ENCODE data around the gene WSB2.
"Not testable (repeated sequence)": the region's sequence is repeated elsewhere in the genome, so short reads cannot be mapped to it uniquely, and the experiment has no call there.

The WSB2 gene

GRCh38 chr12:118061011-118061872 lies at the start of gene WSB2:
WSB2 (minus strand) TSS chr12:118061179; CDS start chr12:118061048, 131 bp downstream.
- DNase-seq (ENCODE audit: low read depth in 2 of 2), result peak; percentile 54 to 67

GRCh38 chr12:118109088-118109487 lies 48.1 kb upstream of the WSB2 start:
- DNase-seq (ENCODE audit: low read depth in 2 of 2), result no peak

GRCh38 chr12:118107694-118108093 lies 46.7 kb upstream of the WSB2 start:
- no peak for DNase-seq (ENCODE audit: low read depth in 2 of 2)

- no peak for DNase-seq (ENCODE audit: low read depth in 2 of 2)
Measured at GRCh38 chr12:118107011-118107410, 46.0 kb upstream of the WSB2 start.

GRCh38 chr12:118103601-118104382 lies 42.8 kb upstream of the WSB2 start, which contains the start of gene VSIG10:
VSIG10 (minus strand) TSS chr12:118104011; CDS start chr12:118103671, 340 bp downstream.
- peak in 1 of 2 donors; percentile 15 for DNase-seq (ENCODE audit: low read depth in 2 of 2)

- DNase-seq (ENCODE audit: low read depth in 2 of 2), result peak in 1 of 2 donors; percentile 5
Measured at GRCh38 chr12:118103201-118103600, 42.2 kb upstream of the WSB2 start.

- no peak for DNase-seq (ENCODE audit: low read depth in 2 of 2)
Measured at GRCh38 chr12:118102609-118103008, 41.6 kb upstream of the WSB2 start.

GRCh38 chr12:118102070-118102469 lies 41.1 kb upstream of the WSB2 start:
- no peak for DNase-seq (ENCODE audit: low read depth in 2 of 2)

GRCh38 chr12:118101051-118101450 lies 40.1 kb upstream of the WSB2 start:
- DNase-seq (ENCODE audit: low read depth in 2 of 2), result no peak

- DNase-seq (ENCODE audit: low read depth in 2 of 2), result no peak
Measured at GRCh38 chr12:118098911-118099671, 38.1 kb upstream of the WSB2 start.

GRCh38 chr12:118098401-118098800 lies 37.4 kb upstream of the WSB2 start:
- no peak for DNase-seq (ENCODE audit: low read depth in 2 of 2)

- no peak for DNase-seq (ENCODE audit: low read depth in 2 of 2)
Measured at GRCh38 chr12:118094039-118094438, 33.1 kb upstream of the WSB2 start.

- no peak for DNase-seq (ENCODE audit: low read depth in 2 of 2)
Measured at GRCh38 chr12:118089782-118090181, 28.8 kb upstream of the WSB2 start.

GRCh38 chr12:118082161-118082560 lies 21.2 kb upstream of the WSB2 start:
- DNase-seq (ENCODE audit: low read depth in 2 of 2), result no peak

GRCh38 chr12:118081521-118081920 lies 20.5 kb upstream of the WSB2 start:
- DNase-seq (ENCODE audit: low read depth in 2 of 2), result not testable (repeated sequence)

GRCh38 chr12:118073768-118074167 lies 12.8 kb upstream of the WSB2 start:
- no peak for DNase-seq (ENCODE audit: low read depth in 2 of 2)

- DNase-seq (ENCODE audit: low read depth in 2 of 2), result no peak
Measured at GRCh38 chr12:118070650-118071049, 9.7 kb upstream of the WSB2 start.

- DNase-seq (ENCODE audit: low read depth in 2 of 2), result no peak
Measured at GRCh38 chr12:118068445-118068844, 7.5 kb upstream of the WSB2 start.

GRCh38 chr12:118065380-118065779 lies 4.4 kb upstream of the WSB2 start:
- DNase-seq (ENCODE audit: low read depth in 2 of 2), result no peak

- no peak for DNase-seq (ENCODE audit: low read depth in 2 of 2)
Measured at GRCh38 chr12:118064608-118065007, 3.6 kb upstream of the WSB2 start.

- DNase-seq (ENCODE audit: low read depth in 2 of 2), result no peak
Measured at GRCh38 chr12:118063576-118064391, 2.8 kb upstream of the WSB2 start.

Data from stimulated activated CD4-positive, alpha-beta T cell treated with anti-CD3 and anti-CD28 coated beads, Interleukin-1b, Interleukin-23, amount 100 ng/mL, for 4 hours (primary cell).